ENCODE results near the gene CCT5.

Gene CCT5

DNA sequence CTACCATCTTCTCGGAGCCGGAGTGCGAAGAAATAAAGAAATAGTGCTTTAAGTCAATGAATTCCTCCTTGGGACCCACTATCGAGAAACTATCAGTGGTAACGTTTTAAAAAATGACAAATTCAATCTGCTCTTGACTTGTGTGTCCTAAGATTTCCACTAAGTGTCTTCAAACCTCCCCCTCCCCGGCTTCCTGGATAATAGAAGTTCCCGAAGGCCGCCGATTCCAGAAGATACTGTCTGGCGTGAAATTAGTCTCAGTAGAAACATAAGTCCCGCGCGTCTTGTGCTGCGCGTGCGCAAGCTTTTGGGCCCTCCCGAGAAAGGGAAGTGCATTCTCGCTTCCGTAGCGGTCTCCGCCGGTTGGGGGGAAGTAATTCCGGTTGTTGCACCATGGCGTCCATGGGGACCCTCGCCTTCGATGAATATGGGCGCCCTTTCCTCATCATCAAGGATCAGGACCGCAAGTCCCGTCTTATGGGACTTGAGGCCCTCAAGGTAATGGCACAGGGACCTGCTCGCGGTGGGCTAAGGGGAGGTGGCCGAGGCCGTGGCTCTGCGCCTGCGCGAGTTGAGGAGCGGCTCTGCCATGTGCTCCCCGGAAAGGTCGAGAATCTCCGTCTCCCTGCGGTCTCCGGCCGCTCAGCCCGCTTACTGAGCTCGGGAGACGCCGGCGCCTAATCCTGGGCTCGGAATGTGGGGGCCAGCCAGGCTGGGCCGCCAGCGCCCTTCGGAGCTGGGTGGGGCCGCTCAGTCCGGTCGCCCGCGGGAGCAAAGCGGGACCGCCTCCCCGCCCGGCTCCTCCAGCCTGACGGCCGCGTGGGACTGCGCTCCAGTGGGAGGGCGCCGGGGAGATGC, at the start of gene CCT5:
TSS of gene CCT5 (plus strand) at position 333 of the 858 bp plus-strand sequence. CDS start at position 394, 61 bp downstream.
- DNase-seq (ENCODE audit: low spot score) = peak; percentile 98

DNA sequence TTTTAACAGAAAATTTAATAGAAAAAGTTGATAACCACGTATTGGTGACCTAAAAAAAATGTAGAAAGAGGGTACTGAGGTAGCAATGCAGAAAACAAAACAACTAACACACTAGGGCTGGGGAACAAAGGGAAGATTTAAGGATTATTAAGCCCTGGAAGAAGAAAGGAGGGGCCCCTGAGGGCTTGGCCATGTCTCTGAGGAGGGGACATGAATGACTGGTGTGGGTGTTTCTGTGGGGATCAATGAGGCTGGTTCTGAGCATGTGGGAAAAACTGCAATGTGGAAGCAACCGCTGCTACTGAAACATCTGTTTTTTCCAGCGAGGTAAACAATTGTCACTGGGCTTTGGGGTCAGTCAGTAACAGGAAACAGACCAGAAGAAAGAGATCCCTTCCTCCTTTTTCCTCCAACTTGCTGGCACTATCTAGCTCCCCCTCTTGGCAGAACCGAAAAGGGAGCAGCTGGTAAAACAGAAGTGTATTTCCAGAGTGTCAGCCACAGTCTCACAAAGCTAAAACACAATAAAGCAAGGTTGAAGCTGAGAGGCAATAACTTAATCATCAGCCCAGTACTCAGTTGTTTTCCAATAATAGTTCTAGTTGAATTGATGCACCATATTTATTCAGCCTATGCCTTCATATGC, 48.7 kb upstream of the CCT5 start:
- no peak for DNase-seq (ENCODE audit: low spot score)

- no peak for DNase-seq (ENCODE audit: low spot score)
Measured at GRCh38 chr5:10202089-10202910, 47.8 kb upstream of the CCT5 start.

DNA sequence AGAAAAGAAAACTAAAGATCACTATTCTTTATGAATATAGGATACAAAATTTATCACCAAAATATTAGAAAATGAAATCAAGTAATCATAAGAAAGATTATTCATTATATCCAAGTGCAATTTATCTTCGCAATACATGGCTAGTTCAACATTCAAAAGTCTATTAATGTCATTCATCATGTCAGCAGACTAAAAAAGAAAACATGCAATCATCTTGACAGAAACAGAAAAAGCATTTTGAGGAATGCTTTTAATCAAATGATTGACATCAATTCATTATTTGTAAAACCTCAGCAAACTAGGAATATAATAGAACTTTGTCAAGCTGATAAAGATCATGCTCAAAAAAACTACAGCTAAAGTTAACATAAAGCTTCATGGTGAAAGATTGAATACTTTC, 41.1 kb upstream of the CCT5 start:
- DNase-seq (ENCODE audit: low spot score) = no peak

DNA sequence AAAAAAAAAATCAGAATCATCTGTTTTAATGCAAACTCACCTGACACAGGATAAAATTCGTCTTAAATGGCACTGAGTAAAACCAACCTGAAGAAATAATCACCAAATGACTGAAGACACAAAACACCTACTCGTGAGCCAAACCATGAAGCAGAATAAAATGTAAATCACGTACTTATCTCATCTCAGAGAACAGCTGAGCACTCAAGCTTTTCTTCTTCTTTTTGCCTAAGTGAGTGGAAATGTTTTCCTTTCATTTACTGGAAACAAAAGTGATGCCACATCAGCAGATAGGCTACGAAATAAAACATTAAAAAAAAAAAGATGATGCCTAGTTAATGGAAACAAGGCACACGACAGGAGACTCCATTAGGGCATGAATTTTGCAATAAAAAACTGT, 36.8 kb upstream of the CCT5 start:
- DNase-seq (ENCODE audit: low spot score) = no peak

GRCh38 chr5:10214041-10214440, 36.0 kb upstream of the CCT5 start:
- DNase-seq (ENCODE audit: low spot score) = no peak

- DNase-seq (ENCODE audit: low spot score) = no peak
Measured at GRCh38 chr5:10215366-10215765, 34.7 kb upstream of the CCT5 start.

DNA sequence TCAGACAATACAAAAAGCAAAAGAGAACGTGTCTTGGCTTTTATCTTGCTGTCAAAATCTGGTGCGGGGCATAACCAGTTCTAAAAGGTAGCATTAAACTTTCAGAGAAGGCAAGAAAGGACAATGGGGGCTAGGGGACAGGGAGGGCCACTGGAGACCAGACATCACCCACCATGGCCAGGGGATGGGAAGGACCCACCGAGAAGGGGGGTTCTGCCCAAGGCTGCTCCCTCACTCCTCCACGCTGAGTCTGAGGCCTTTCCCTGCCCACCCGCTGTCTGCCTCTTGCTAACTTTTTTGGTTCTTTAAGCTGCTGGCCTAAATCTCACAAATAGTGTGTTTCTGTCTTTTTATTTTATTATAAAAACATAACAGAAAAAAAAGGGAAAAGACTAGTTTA, 34.0 kb upstream of the CCT5 start:
- DNase-seq (ENCODE audit: low spot score) = no peak

- no peak for DNase-seq (ENCODE audit: low spot score)
Measured at GRCh38 chr5:10218658-10219057, 31.4 kb upstream of the CCT5 start.

GRCh38 chr5:10219068-10219467, 31.0 kb upstream of the CCT5 start:
- no peak for DNase-seq (ENCODE audit: low spot score)

DNA sequence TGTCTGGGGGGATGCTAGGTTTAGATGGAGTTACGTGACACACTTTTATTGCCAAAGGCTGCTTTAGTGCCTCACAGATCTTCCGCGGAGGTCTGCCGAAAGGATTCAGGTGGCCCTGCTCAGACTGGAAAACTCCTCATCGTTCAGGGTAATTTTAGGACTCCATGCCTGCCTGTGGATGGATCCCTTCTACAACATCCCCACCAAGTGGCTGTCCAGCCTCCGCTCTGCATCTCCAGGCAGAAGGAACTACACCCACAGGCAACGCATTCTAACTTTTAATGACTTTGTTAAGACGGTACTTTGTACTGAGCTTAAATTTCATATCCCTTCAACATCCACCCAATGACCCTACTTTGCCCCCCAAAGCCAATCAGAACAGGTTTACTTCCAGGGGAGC, 29.8 kb upstream of the CCT5 start:
- DNase-seq (ENCODE audit: low spot score) = no peak

DNA sequence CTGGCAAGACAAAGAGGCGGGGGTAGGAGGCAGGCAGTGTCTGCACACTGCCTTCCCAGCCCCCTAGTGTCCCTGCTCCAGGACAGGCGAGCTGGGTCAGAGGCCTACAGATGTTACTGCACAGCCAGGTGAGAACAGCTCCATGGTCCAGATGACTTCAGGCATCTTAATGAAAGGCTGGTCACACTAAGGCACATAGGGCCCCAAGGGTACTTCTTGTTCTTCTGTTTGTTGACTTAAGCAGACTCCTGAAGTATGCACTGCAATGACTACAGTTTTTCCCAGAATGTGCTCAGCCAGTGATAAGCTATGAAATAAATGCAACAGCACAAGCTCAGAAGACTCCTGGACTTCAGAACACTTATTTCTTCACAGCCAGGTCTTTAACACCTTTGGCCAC, 27.8 kb upstream of the CCT5 start:
- DNase-seq (ENCODE audit: low spot score) = no peak

DNA sequence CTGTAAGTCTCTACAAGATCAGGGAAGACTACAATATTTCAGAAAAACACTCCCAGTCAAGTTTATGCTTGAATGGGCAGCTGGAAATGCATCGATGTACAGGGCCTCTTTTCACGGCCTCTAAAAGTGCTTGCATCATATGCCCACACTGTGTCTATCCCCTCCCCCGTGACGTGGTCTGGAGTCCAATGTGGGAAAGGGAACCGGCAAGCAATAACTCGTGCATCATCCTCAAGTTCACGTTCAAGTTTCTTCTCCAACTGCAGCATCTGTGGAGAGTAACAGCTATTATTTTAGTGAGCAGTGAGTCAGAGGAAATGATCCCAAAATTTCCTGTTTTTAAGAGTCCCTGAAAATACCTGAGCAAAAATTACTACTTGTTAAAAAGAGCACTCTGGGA, 22.7 kb upstream of the CCT5 start:
- no peak for DNase-seq (ENCODE audit: low spot score)

- DNase-seq (ENCODE audit: low spot score) = no peak
Measured at GRCh38 chr5:10228288-10228687, 21.8 kb upstream of the CCT5 start.

GRCh38 chr5:10229306-10230048, 20.6 kb upstream of the CCT5 start:
- no peak for DNase-seq (ENCODE audit: low spot score)

GRCh38 chr5:10232386-10232785, 17.7 kb upstream of the CCT5 start:
- DNase-seq (ENCODE audit: low spot score) = no peak

GRCh38 chr5:10233011-10233410, 17.1 kb upstream of the CCT5 start:
- DNase-seq (ENCODE audit: low spot score) = no peak

GRCh38 chr5:10233505-10233904, 16.6 kb upstream of the CCT5 start:
- peak; percentile 52 for DNase-seq (ENCODE audit: low spot score)

- no peak for DNase-seq (ENCODE audit: low spot score)
Measured at GRCh38 chr5:10235350-10235749, 14.7 kb upstream of the CCT5 start.

DNA sequence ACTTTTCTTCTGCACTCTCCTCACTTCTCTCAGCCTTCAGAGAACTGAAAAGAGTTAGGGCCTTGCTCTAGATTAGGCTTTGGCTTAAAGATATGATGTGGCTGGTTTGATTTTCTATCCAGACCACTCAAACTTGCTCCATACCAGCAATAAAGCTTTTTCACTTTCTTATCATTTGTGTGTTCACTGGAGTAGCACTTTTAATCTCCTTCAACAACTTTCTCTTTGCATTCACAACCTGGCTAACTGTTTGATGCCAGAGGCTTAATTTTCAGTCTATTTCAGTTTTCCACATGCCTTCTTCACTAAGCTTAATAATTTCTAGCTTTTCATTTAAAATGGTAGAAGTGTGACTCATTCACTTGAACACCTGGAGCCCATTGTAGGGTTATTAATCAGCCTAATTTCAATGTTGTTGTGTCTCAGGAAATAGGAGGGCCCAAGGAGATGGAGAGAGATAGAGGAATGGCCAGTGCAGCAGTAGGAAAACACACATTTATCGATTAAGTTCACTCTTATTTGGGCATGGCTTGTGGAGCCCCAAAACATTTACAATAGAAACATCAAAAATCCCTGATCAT, 6.3 kb upstream of the CCT5 start:
- DNase-seq (ENCODE audit: low spot score) = no peak

DNA sequence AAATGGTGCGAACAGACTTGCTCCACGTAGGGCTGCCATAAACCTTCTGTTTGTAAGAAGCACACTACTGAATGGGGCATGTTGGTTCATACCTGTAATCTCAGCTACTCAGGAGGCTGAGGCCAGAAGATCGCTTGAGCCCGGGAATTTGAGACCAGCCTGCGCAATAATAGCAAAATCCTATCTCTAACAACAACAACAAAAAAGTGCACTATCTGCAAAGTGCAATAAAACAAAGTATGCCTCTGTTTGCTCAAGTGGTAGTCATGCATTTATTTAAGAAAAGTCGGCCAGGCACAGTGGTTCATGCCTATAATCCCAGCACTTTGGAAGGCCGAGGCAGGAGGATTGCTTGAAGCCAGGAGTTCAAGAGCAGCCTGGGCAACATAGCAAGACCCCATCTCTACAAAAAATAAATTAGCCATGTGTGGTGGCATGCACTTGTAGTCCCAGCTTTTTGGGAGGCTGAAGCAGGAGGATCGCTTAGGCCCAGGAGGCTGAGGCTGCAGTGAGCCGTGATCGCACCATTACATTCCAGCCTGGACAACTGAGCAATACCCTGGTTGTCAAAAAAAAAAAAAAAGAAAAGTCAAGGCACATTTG, 5.6 kb upstream of the CCT5 start:
- DNase-seq (ENCODE audit: low spot score) = no peak

All from pons (tissue), 1 donor.